ENCODE data around the gene TXNRD2.

- no peak for TF ChIP-seq CTCF (IDR thresholded peaks at IDR 0.05)
- no peak for TF ChIP-seq POLR2A (IDR thresholded peaks at IDR 0.05)
These were observed 28.4 kb upstream of the TXNRD2 start for GRCh38 chr22:19970031-19970478.
